Stimulated activated naive CD4-positive, alpha-beta T cell treated with Interleukin-2 at 50 U/mL for 16 hours (primary cell): ENCODE data around the gene CREB3L2.
A peak's percentile ranks its signal among the peaks of the same experiment; 100 is the strongest.
"Not testable (repeated sequence)": the region's sequence is repeated elsewhere in the genome, so short reads cannot be mapped to it uniquely, and the experiment has no call there.

Experiments used
- DNase-seq: peaks from one replicate; lab custom pipeline; 2025; lab: John Stamatoyannopoulos, UW

The CREB3L2 gene

GRCh38 chr7:137933270-137934017 lies 68.4 kb downstream of the CREB3L2 start:
- DNase-seq, result no peak

GRCh38 chr7:137932881-137933269 lies 69.0 kb downstream of the CREB3L2 start:
- no peak for DNase-seq

GRCh38 chr7:137931823-137932222 lies 70.1 kb downstream of the CREB3L2 start:
- DNase-seq, result no peak

- no peak for DNase-seq
These were observed 71.3 kb downstream of the CREB3L2 start for GRCh38 chr7:137930581-137930980.

- no peak for DNase-seq
These were observed 73.3 kb downstream of the CREB3L2 start for GRCh38 chr7:137928626-137929025.

GRCh38 chr7:137927386-137927785 lies 74.5 kb downstream of the CREB3L2 start:
- DNase-seq, result no peak

- DNase-seq, result not testable (repeated sequence)
These were observed 75.7 kb downstream of the CREB3L2 start for GRCh38 chr7:137926206-137926605.

GRCh38 chr7:137925754-137926153 lies 76.1 kb downstream of the CREB3L2 start:
- DNase-seq, result no peak

GRCh38 chr7:137925091-137925490 lies 76.8 kb downstream of the CREB3L2 start:
- no peak for DNase-seq

- DNase-seq, result no peak
These were observed 78.5 kb downstream of the CREB3L2 start for GRCh38 chr7:137923380-137923779.

- no peak for DNase-seq
These were observed 81.1 kb downstream of the CREB3L2 start for GRCh38 chr7:137920637-137921399.

- no peak for DNase-seq
These were observed 81.9 kb downstream of the CREB3L2 start for GRCh38 chr7:137919987-137920386.

- no peak for DNase-seq
These were observed 84.8 kb downstream of the CREB3L2 start for GRCh38 chr7:137916980-137917645.

- no peak for DNase-seq
These were observed 85.3 kb downstream of the CREB3L2 start for GRCh38 chr7:137916564-137916963.

- DNase-seq, result no peak
These were observed 86.6 kb downstream of the CREB3L2 start for GRCh38 chr7:137915266-137915665.

GRCh38 chr7:137913985-137914384 lies 87.9 kb downstream of the CREB3L2 start:
- DNase-seq, result no peak

- no peak for DNase-seq
These were observed 92.8 kb downstream of the CREB3L2 start for GRCh38 chr7:137909042-137909441.

- DNase-seq, result no peak
These were observed 93.8 kb downstream of the CREB3L2 start for GRCh38 chr7:137908106-137908505.

- DNase-seq, result not testable (repeated sequence)
These were observed 95.2 kb downstream of the CREB3L2 start for GRCh38 chr7:137906636-137907035.

GRCh38 chr7:137904833-137905232 lies 97.1 kb downstream of the CREB3L2 start:
- no peak for DNase-seq

GRCh38 chr7:137903382-137904169 lies 98.3 kb downstream of the CREB3L2 start:
- peak; percentile 32 for DNase-seq

- no peak for DNase-seq
These were observed 101.7 kb downstream of the CREB3L2 start for GRCh38 chr7:137900137-137900536.
